Smooth muscle cell of the brain vasculature (primary cell): Measurements from ENCODE around the gene PRODH2.
"Not testable (repeated sequence)": the region's sequence is repeated elsewhere in the genome, so short reads cannot be mapped to it uniquely, and the experiment has no call there.

Experiments used
- DNase-seq: peaks from one replicate; pipeline ENCODE4 v3.0.0-alpha.2; 2012; ENCODE audit warnings: low read depth, low spot score

PRODH2 gene

DNA sequence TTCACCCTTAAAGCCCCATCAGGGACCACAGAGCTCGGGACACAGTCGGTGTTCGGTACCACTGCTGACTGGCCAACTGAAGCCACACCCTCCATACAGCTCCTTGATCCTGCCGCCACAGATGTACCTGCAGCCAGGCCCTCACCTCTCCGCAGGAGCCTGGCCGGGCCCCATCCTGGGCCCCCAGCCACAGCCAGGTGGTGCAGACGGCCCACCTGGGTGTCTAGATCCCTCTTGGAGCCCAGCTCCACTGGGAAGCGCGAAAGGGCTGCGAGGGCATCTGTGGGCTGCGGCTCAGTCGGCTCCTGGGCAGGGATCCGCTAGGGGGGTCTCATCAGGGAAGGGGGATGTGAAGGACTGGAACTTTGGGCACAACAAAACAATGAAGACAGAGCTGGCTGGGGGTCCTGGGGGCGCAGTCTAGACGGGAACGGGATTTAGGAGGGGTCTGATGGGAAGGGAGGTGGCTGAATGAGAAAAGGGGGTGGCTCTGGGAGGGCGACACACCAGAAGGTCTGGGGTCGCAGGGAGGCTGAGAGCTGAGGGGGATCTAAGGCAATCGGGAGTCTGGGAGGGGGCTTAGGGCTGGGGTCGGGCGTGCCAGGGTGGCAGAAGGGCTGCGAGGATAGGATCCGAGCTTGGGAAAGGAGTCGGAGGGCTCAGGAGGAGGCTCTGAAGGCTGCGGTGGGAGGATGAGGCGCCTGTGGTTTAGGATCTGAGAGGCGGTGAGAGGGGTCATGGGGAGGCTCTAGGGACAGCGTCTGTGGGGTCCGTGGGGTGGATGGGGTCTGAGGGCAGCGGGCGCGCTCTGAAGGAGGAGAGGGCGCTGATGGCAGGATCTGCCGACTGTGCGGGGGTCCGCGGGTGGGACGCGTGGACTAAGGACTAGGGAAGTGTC lies 15.8 kb downstream of the PRODH2 start:
- DNase-seq = no peak

DNA sequence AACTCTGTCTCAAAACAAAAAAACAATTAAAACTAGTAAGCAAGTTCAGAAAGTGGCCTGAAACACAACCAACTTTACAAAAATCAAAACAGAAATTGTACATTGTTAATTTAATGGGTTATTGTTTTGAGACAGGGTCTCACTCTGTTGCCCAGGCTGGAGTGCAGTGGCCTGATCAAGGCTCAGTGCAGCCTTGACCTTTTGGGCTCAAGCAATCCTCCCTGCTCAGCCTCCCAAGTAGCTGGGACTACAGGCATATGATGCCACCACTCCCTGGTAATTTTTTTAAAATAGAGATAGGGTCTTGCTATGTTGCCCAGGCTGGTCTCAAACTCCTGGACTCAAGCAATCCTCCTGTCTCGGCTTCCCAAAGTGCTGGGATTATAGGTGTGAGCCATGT lies 17.1 kb downstream of the PRODH2 start:
- not testable (repeated sequence) for DNase-seq

GRCh38 chr19:35793381-35794165 lies 19.1 kb downstream of the PRODH2 start:
- no peak for DNase-seq

GRCh38 chr19:35792888-35793287 lies 19.8 kb downstream of the PRODH2 start:
- no peak for DNase-seq

- no peak for DNase-seq
These were observed 20.3 kb downstream of the PRODH2 start for GRCh38 chr19:35792312-35792711.

GRCh38 chr19:35791814-35792279 lies 20.8 kb downstream of the PRODH2 start:
- no peak for DNase-seq

- DNase-seq = no peak
These were observed 21.4 kb downstream of the PRODH2 start for GRCh38 chr19:35790981-35791813.

DNA sequence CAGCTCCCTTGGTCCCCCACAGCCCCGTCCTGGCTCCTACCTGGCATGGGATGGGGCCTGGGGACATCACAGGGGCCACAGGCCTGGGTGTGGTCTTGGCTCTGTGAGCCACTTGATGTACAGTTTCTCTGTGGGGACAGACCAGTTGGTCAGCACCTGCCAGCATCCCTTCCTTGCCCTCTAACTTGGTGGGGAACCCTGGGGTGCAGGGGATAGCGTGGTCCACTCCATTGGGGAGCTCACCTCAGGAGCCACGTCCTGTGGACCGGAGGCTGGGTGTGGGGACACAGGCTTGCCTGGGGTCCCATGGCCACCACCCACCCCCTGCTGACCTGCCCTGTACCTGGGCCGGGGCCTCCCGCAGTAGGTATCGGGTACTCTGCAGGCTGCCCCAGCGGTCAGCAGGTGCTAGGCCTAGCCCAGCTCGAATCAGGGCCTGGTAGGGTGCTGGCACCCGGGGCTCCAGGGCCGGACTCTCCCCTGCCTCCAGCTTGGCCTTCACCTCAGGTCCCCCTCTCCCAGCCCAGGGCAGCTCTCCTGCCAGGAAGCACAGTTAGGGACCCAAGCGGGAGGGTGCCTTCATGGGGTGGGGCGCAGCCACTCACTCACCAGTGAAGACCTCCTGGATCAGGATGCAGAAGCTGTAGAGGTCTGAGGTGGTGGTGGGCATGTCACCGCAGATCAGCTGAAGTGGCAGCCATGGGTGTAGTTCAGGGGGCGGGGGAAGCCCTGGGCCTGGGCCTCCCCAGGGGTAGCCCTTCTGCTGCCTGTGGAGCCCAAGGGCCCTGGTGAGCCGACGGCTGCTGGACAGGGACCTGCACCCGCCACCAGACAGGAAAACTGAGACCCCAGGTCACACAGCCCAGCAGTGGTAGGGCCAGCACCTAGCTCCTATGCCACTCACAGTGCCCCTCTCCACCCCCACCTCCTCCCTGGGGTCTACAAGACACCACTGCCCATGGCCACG lies 22.4 kb downstream of the PRODH2 start:
- DNase-seq = no peak

- no peak for DNase-seq
These were observed 23.3 kb downstream of the PRODH2 start for GRCh38 chr19:35789195-35789977.

GRCh38 chr19:35788205-35788960 lies 24.3 kb downstream of the PRODH2 start:
- DNase-seq = no peak

DNA sequence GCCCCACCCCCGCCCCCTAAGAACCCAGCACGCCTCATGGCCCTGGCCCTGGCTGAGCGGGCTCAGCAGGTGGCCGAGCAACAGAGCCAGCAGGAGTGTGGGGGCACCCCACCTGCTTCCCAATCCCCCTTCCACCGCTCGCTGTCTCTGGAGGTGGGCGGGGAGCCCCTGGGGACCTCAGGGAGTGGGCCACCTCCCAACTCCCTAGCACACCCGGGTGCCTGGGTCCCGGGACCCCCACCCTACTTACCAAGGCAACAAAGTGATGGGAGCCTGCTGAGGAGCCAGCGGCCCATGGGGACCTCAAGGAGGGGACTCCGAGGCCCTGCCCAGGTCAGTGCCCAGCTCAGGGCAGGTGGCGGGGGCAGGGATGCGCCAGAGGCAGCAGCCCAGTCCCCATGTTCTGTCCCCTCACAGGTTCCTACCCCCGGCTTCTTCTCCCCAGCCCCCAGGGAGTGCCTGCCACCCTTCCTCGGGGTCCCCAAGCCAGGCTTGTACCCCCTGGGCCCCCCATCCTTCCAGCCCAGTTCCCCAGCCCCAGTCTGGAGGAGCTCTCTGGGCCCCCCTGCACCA lies 25.3 kb downstream of the PRODH2 start:
- no peak for DNase-seq

GRCh38 chr19:35786299-35787160 lies 26.1 kb downstream of the PRODH2 start:
- no peak for DNase-seq

- DNase-seq = no peak
These were observed 27.4 kb downstream of the PRODH2 start for GRCh38 chr19:35785339-35785627.

DNA sequence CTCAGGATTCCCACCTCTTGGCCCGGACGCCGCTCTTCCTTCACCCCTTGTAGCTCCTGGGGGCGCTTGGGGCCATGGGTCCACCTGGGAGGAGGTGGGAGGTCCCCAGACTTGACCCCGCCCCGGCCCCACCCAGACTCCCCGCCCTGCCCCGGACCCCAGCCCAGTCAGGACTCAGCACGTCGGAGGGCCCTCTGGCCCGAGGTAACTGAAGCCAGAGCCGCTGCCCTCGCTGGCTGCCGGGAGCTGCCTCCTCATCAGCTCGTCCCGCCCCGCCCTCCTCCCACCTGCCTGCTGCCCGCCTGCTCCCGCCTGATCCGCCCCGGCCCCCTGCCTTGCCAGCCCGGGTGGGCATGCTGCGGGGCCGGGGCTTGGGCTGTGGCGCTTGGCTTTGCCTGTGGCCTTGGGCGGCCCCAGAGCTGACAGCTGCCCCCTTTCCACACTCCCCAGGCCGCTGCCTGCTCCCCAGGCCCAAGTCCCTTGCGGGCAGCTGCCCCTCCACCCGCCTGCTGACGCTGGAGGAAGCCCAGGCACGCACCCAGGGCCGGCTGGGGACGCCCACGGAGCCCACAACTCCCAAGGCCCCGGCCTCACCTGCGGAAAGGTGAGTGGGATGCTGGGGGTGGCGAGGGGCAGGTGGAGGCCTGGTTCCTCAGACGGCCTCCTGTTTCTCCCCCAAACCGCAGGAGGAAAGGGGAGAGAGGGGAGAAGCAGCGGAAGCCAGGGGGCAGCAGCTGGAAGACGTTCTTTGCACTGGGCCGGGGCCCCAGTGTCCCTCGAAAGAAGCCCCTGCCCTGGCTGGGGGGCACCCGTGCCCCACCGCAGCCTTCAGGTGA lies 27.9 kb downstream of the PRODH2 start:
- DNase-seq = no peak

GRCh38 chr19:35783469-35784434 lies 28.9 kb downstream of the PRODH2 start:
- DNase-seq = no peak

GRCh38 chr19:35782589-35782988 lies 30.1 kb downstream of the PRODH2 start:
- DNase-seq = no peak
